CD14-positive monocyte (primary cell): ENCODE results near the gene GJA5. TPM values are rescaled to one million over a fixed set of nuclear protein-coding genes. Genes with fewer than 3 reads are reported as not detected.

Experiments used
- DNase-seq, 3 donors: peaks; one replicate each; pipeline ENCODE4 v3.0.0-alpha.2; 2011 to 2022
- H2AFZ ChIP-seq: 2 replicates; pipeline ENCODE4 v1.6.0; 2012; ENCODE audit warnings: mild to moderate bottlenecking, low read depth, low read length, inconsistent platforms; ENCODE audit not compliant: insufficient read depth, poor library complexity, severe bottlenecking
- H3K27ac ChIP-seq, 2 donors: 1 replicate in 1 of 2; 2 replicates in 1 of 2; pipeline ENCODE4 v1.5.1; 2012 to 2013; ENCODE audit warnings: low read length in 2 of 2, control low read depth in 1 of 2, inconsistent platforms in 1 of 2, low read depth in 1 of 2, mild to moderate bottlenecking in 1 of 2
- H3K27me3 ChIP-seq, 2 donors: one replicate each; pipeline versions ENCODE4 v1.6.0 to v1.6.1; 2011 to 2013; ENCODE audit warnings: low read length in 2 of 2; ENCODE audit not compliant: control insufficient read depth in 2 of 2, insufficient read depth in 2 of 2
- H3K36me3 ChIP-seq, 2 donors: replicated peaks in 1 of 2; 1 replicate in 1 of 2; 2 replicates in 1 of 2; pipeline versions ENCODE4 v1.5.1 to v1.6.1; 2012 to 2013; ENCODE audit warnings: low read length in 2 of 2, control low read depth in 1 of 2, inconsistent platforms in 1 of 2, mild to moderate bottlenecking in 1 of 2; ENCODE audit not compliant: insufficient read depth in 2 of 2, control insufficient read depth in 1 of 2
- H3K4me1 ChIP-seq, 2 donors: 1 replicate in 1 of 2; 2 replicates in 1 of 2; pipeline versions ENCODE4 v1.5.1 to v1.6.1; 2012 to 2013; ENCODE audit warnings: low read length in 2 of 2, control low read depth in 1 of 2, inconsistent platforms in 1 of 2, mild to moderate bottlenecking in 1 of 2, moderate library complexity in 1 of 2; ENCODE audit not compliant: insufficient read depth in 2 of 2, control insufficient read depth in 1 of 2
- H3K4me2 ChIP-seq: replicated peaks from 2 replicates; pipeline ENCODE3; 2012; ENCODE audit warnings: low read length, moderate library complexity, mild to moderate bottlenecking; ENCODE audit not compliant: poor library complexity, severe bottlenecking; ENCODE audit errors: extremely low read depth
- H3K4me3 ChIP-seq, 3 experiments: fragments of 200-600 bp in 1 of 3; sonication (generic) in 1 of 3; replicated peaks in 1 of 3; 1 replicate in 2 of 3; 2 replicates in 1 of 3; pipeline ENCODE4 v1.5.1; 2011 to 2013; ENCODE audit warnings: low read length in 3 of 3, mild to moderate bottlenecking in 3 of 3, control low read depth in 2 of 3, low read depth in 2 of 3, inconsistent platforms in 1 of 3, moderate library complexity in 1 of 3
- H3K79me2 ChIP-seq: 2 replicates; pipeline ENCODE4 v1.6.0; 2012; ENCODE audit warnings: mild to moderate bottlenecking, control low read depth, inconsistent platforms, low read length, moderate library complexity; ENCODE audit not compliant: insufficient read depth
- H3K9ac ChIP-seq: 2 replicates; pipeline ENCODE4 v1.6.0; 2017; ENCODE audit warnings: low read length, mild to moderate bottlenecking; ENCODE audit not compliant: insufficient read depth, poor library complexity, severe bottlenecking
- H3K9me3 ChIP-seq, 2 donors: replicated peaks in 1 of 2; 1 replicate in 1 of 2; 2 replicates in 1 of 2; pipeline versions ENCODE4 v1.5.1 to v1.6.1; 2012 to 2013; ENCODE audit warnings: low read length in 2 of 2, control low read depth in 1 of 2; ENCODE audit not compliant: control insufficient read depth in 1 of 2, insufficient read depth in 1 of 2
- H4K20me1 ChIP-seq: 2 replicates; pipeline ENCODE4 v1.6.0; 2012; ENCODE audit warnings: mild to moderate bottlenecking, low read length, control low read depth, moderate library complexity; ENCODE audit not compliant: insufficient read depth
- H3K27ac Mint-ChIP-seq, 7 donors: one replicate each; pipeline ENCODE4 v1.8.0; 2020; ENCODE audit warnings: mild to moderate bottlenecking in 7 of 7, mixed read lengths in 7 of 7, moderate library complexity in 6 of 7, inconsistent platforms in 2 of 7
- H3K27me3 Mint-ChIP-seq, 3 donors: one replicate each; pipeline ENCODE4 v1.8.0; 2021 to 2022; ENCODE audit warnings: low read depth in 3 of 3, mild to moderate bottlenecking in 3 of 3, mixed read lengths in 3 of 3, moderate library complexity in 3 of 3, inconsistent platforms in 1 of 3
- H3K36me3 Mint-ChIP-seq, 2 donors: one replicate each; pipeline ENCODE4 v1.8.0; 2020; ENCODE audit warnings: mixed read lengths in 2 of 2, inconsistent platforms in 1 of 2, mild to moderate bottlenecking in 1 of 2
- H3K4me1 Mint-ChIP-seq: one replicate; pipeline ENCODE4 v1.8.0; 2020; ENCODE audit warnings: mild to moderate bottlenecking, mixed read lengths
- H3K4me3 Mint-ChIP-seq, 2 donors: one replicate each; pipeline ENCODE4 v1.8.0; 2020; ENCODE audit warnings: mild to moderate bottlenecking in 2 of 2, mixed read lengths in 2 of 2, moderate library complexity in 1 of 2
- H3K9me3 Mint-ChIP-seq, 7 donors: one replicate each; pipeline ENCODE4 v1.8.0; 2020 to 2022; ENCODE audit warnings: mixed read lengths in 7 of 7, mild to moderate bottlenecking in 6 of 7, moderate library complexity in 6 of 7, inconsistent platforms in 2 of 7
- WGBS: methylation state at CpG from one replicate; pipeline ENCODE4 v1.1.5; 2013; ENCODE audit warnings: missing lambda C conversion rate; ENCODE audit not compliant: insufficient coverage; 5-methylcytosine and 5-hydroxymethylcytosine counted together
- intact Hi-C, 2 donors: fragments of 100-400 bp; cut with micrococcal nuclease; formaldehyde crosslinking; loops; one replicate each; pipeline versions ENCODE4 v1.15.0 to v1.15.1; 2023
- polyA plus RNA-seq, 3 donors: library from polyadenylated mRNA; depleted of rRNA in 1 of 3; unstranded in 2 of 3; stranded (reverse) in 1 of 3; fragments of 300-500 nt in 2 of 3; fragments of >200 nt in 1 of 3; fragmentation: Illumina TruSeq in 2 of 3; gene quantifications; 1 replicate in 2 of 3; 2 replicates in 1 of 3; pipeline ENCODE4 v1.2.3, GENCODE V29; 2012 to 2021
- TF ChIP-seq, protein P1 (sequence below): fragments of 200-600 bp; IDR thresholded peaks from one replicate; pipeline ENCODE4 v1.8.0; 2022; ENCODE audit warnings: antibody characterized with exemption, mild to moderate bottlenecking

The GJA5 gene
- polyA plus RNA-seq, 3 donors = not detected

- peaks cover 4 to 13% (median 10%) of the 10 kb centered on the region in 3 donors for H3K27me3 Mint-ChIP-seq
- H3K4me1 Mint-ChIP-seq = no peaks in the 10 kb centered on the region
- no peak overlapping the region for H3K27ac Mint-ChIP-seq
- H3K9me3 Mint-ChIP-seq = peaks cover 0 to 3% (median 0%) of the 10 kb centered on the region in 7 donors
- Histone ChIP-seq H3K4me2 (no peak overlapping the region), H3K27me3 (peaks cover 0 to 2% of the 10 kb centered on the region in 2 donors), H2AFZ (no peak overlapping the region), H3K4me1 (no peaks in the 10 kb centered on the region), H3K79me2 (no peaks in the 10 kb centered on the region), H4K20me1 (no peaks in the 10 kb centered on the region), H3K36me3 (no peaks in the 10 kb centered on the region), H3K9me3 (no peaks in the 10 kb centered on the region), H3K9ac (no peak overlapping the region), H3K27ac (no peak overlapping the region), H3K4me3 (no peak overlapping the region)
- WGBS = no CpG with 5 or more reads among the region's 2 CpGs
- no peak for DNase-seq
- H3K36me3 Mint-ChIP-seq = no peaks in the 10 kb centered on the region
- intact Hi-C loops = no loop called here
- TF ChIP-seq, protein P1, sequence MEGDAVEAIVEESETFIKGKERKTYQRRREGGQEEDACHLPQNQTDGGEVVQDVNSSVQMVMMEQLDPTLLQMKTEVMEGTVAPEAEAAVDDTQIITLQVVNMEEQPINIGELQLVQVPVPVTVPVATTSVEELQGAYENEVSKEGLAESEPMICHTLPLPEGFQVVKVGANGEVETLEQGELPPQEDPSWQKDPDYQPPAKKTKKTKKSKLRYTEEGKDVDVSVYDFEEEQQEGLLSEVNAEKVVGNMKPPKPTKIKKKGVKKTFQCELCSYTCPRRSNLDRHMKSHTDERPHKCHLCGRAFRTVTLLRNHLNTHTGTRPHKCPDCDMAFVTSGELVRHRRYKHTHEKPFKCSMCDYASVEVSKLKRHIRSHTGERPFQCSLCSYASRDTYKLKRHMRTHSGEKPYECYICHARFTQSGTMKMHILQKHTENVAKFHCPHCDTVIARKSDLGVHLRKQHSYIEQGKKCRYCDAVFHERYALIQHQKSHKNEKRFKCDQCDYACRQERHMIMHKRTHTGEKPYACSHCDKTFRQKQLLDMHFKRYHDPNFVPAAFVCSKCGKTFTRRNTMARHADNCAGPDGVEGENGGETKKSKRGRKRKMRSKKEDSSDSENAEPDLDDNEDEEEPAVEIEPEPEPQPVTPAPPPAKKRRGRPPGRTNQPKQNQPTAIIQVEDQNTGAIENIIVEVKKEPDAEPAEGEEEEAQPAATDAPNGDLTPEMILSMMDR = no peak
- no peak overlapping the region for H3K4me3 Mint-ChIP-seq
Observed at GRCh38 chr1:147729315-147729714, 31.1 kb downstream of the GJA5 start.

GRCh38 chr1:147726168-147726567 is 34.2 kb downstream of the GJA5 start:
- H3K27me3 Mint-ChIP-seq = peaks cover 0 to 14% (median 4%) of the 10 kb centered on the region in 3 donors
- no peak overlapping the region for H3K27ac ChIP-seq

More at GRCh38 chr1:147726168-147726567, 34.2 kb downstream of the GJA5 start:
- H3K9me3 ChIP-seq = no peaks in the 10 kb centered on the region
- H2AFZ ChIP-seq = no peak overlapping the region
- H3K27me3 ChIP-seq = peaks cover 0 to 2% of the 10 kb centered on the region in 2 donors
- no peak overlapping the region for H3K27ac Mint-ChIP-seq
- H3K4me2 ChIP-seq = no peak overlapping the region
- DNase-seq = no peak
- no peaks in the 10 kb centered on the region for H3K4me1 Mint-ChIP-seq
- no peaks in the 10 kb centered on the region for H3K36me3 Mint-ChIP-seq
- H3K4me3 Mint-ChIP-seq = no peak overlapping the region
- no CpG with 5 or more reads among the region's 2 CpGs for WGBS
- no peaks in the 10 kb centered on the region for H4K20me1 ChIP-seq
- TF ChIP-seq, protein P1 = no peak
- no peaks in the 10 kb centered on the region for H3K79me2 ChIP-seq
- no peaks in the 10 kb centered on the region for H3K36me3 ChIP-seq
- no peaks in the 10 kb centered on the region for H3K4me1 ChIP-seq
- intact Hi-C loops = no loop called here
- H3K4me3 ChIP-seq = no peak overlapping the region
- no peak overlapping the region for H3K9ac ChIP-seq
- no peaks in the 10 kb centered on the region for H3K9me3 Mint-ChIP-seq
